Neural progenitor cell (in vitro differentiated cells): Measurements from ENCODE around the gene SCIN.
"Not testable (repeated sequence)": the region's sequence is repeated elsewhere in the genome, so short reads cannot be mapped to it uniquely, and the experiment has no call there.

Source experiments
- CTCF ChIP-seq: fragments of 200-600 bp; sonication (generic); IDR thresholded peaks from 2 replicates; pipeline ENCODE4 v1.5.1; 2017; ENCODE audit warnings: antibody characterized with exemption, mild to moderate bottlenecking
- EZH2 ChIP-seq: fragments of 200-600 bp; sonication (generic); IDR thresholded peaks from 2 replicates; pipeline ENCODE4 v1.6.1; 2017; ENCODE audit warnings: antibody characterized with exemption, mild to moderate bottlenecking, moderate library complexity
- EZH2phosphoT487 ChIP-seq: fragments of 200-600 bp; sonication (generic); IDR thresholded peaks from 2 replicates; pipeline ENCODE4 v1.6.1; 2017; ENCODE audit warnings: antibody characterized with exemption

GRCh38 chr7:12660986-12661385 is 90.5 kb downstream of the SCIN start:
- TF ChIP-seq CTCF, EZH2, EZH2phosphoT487: not testable (repeated sequence)
